ENCODE data around the gene TNNC2. TPM values are rescaled to one million over a fixed set of nuclear protein-coding genes. Genes with fewer than 3 reads are reported as not detected.
A peak's percentile ranks its signal among the peaks of the same experiment; 100 is the strongest.

Gene TNNC2
- total and polyA plus RNA-seq, 2 of the 13 experiments (the other 11 are each of a cell fraction or from before 2014, with no cell fraction given), result 1.8 to 4.7 TPM

DNA sequence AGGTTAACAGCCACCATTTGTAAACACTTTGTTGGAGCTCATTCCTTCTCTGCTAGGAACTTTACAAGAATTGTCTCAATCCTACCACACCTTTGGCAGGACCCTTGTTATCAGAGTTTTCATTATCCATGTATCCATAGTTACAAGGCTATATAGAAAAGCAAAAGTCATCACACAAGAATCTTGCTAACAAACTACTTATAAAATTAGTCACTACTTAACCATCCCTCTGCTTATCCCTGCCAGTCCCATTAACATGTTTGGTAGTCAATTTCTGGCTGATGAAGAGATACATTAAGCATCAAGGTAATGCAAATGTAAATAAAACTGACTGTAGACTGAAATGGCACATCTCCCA lies 40.7 kb upstream of the TNNC2 start:
- H3K9me3 ChIP-seq (ENCODE audit: low read length), result no peaks in the 10 kb centered on the region
- TF ChIP-seq THAP11 (CRISPR knock-in tag; IDR thresholded peaks at IDR 0.05) (peak; percentile 7; the same call in 1 of the 2 replicates), SRSF1 (optimal IDR thresholded peaks at IDR 0.05; ENCODE audit: low read depth, low read length) (no peak), KAT7 (CRISPR knock-in tag; IDR thresholded peaks at IDR 0.05; ENCODE audit: borderline replicate concordance) (0 out of 2 replicates have a peak, but pooled peaks have one; percentile 5), CREB1 (IDR thresholded peaks at IDR 0.05) (no peak), CREB1 (CRISPR knock-in tag; IDR thresholded peaks at IDR 0.05) (0 out of 2 replicates have a peak, but pooled peaks have one; percentile 13), HOXA7 (CRISPR knock-in tag; IDR thresholded peaks at IDR 0.05) (no peak), HDAC1 (CRISPR knock-in tag; IDR thresholded peaks at IDR 0.05) (no peak), ZNF17 (CRISPR knock-in tag; IDR thresholded peaks at IDR 0.05) (no peak)
- TF ChIP-seq, protein P1, sequence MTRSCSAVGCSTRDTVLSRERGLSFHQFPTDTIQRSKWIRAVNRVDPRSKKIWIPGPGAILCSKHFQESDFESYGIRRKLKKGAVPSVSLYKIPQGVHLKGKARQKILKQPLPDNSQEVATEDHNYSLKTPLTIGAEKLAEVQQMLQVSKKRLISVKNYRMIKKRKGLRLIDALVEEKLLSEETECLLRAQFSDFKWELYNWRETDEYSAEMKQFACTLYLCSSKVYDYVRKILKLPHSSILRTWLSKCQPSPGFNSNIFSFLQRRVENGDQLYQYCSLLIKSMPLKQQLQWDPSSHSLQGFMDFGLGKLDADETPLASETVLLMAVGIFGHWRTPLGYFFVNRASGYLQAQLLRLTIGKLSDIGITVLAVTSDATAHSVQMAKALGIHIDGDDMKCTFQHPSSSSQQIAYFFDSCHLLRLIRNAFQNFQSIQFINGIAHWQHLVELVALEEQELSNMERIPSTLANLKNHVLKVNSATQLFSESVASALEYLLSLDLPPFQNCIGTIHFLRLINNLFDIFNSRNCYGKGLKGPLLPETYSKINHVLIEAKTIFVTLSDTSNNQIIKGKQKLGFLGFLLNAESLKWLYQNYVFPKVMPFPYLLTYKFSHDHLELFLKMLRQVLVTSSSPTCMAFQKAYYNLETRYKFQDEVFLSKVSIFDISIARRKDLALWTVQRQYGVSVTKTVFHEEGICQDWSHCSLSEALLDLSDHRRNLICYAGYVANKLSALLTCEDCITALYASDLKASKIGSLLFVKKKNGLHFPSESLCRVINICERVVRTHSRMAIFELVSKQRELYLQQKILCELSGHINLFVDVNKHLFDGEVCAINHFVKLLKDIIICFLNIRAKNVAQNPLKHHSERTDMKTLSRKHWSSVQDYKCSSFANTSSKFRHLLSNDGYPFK (CRISPR knock-in tag; IDR thresholded peaks at IDR 0.05; ENCODE audit: borderline replicate concordance), result no peak
- TF ChIP-seq, protein P2, sequence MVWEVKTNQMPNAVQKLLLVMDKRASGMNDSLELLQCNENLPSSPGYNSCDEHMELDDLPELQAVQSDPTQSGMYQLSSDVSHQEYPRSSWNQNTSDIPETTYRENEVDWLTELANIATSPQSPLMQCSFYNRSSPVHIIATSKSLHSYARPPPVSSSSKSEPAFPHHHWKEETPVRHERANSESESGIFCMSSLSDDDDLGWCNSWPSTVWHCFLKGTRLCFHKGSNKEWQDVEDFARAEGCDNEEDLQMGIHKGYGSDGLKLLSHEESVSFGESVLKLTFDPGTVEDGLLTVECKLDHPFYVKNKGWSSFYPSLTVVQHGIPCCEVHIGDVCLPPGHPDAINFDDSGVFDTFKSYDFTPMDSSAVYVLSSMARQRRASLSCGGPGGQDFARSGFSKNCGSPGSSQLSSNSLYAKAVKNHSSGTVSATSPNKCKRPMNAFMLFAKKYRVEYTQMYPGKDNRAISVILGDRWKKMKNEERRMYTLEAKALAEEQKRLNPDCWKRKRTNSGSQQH (CRISPR knock-in tag; IDR thresholded peaks at IDR 0.05; ENCODE audit: low read depth), result no peak
- TF ChIP-seq, protein P3, sequence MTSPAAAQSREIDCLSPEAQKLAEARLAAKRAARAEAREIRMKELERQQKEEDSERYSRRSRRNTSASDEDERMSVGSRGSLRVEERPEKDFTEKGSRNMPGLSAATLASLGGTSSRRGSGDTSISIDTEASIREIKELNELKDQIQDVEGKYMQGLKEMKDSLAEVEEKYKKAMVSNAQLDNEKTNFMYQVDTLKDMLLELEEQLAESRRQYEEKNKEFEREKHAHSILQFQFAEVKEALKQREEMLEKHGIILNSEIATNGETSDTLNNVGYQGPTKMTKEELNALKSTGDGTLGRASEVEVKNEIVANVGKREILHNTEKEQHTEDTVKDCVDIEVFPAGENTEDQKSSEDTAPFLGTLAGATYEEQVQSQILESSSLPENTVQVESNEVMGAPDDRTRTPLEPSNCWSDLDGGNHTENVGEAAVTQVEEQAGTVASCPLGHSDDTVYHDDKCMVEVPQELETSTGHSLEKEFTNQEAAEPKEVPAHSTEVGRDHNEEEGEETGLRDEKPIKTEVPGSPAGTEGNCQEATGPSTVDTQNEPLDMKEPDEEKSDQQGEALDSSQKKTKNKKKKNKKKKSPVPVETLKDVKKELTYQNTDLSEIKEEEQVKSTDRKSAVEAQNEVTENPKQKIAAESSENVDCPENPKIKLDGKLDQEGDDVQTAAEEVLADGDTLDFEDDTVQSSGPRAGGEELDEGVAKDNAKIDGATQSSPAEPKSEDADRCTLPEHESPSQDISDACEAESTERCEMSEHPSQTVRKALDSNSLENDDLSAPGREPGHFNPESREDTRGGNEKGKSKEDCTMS (CRISPR knock-in tag; conservative IDR thresholded peaks at IDR 0.05), result no peak
- TF ChIP-seq, protein P4, sequence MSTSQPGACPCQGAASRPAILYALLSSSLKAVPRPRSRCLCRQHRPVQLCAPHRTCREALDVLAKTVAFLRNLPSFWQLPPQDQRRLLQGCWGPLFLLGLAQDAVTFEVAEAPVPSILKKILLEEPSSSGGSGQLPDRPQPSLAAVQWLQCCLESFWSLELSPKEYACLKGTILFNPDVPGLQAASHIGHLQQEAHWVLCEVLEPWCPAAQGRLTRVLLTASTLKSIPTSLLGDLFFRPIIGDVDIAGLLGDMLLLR (CRISPR knock-in tag; IDR thresholded peaks at IDR 0.05), result no peak
- no peaks in the 10 kb centered on the region for H4K20me1 ChIP-seq (ENCODE audit: insufficient read depth, low read length)
- peak overlapping the region; percentile 24 for H3K27ac ChIP-seq (ENCODE audit: extremely low read length, insufficient read depth, low read length)
- ATAC-seq, result no peak
- no peaks in the 10 kb centered on the region for H3K79me2 ChIP-seq (ENCODE audit: insufficient read depth, low read length)
- H3K36me3 ChIP-seq (replicated peaks in 1 of 2; ENCODE audit: control insufficient read depth in 1 of 2, insufficient read depth in 2 of 2, low read length in 2 of 2), result no peaks in the 10 kb centered on the region
- no peak overlapping the region for H3K4me2 ChIP-seq (ENCODE audit: low read depth, low read length)
- no peak for FAIRE-seq
- H3K4me1 ChIP-seq (ENCODE audit: insufficient read depth, low read length), result peaks cover 67% of the 10 kb centered on the region
- ChIA-PET CTCF (ENCODE audit: low intra/inter-chr PET ratio, low total read pairs) (no interaction called here), POLR2A (interaction anchor here (1.9 to 4.4 kb wide), 2 partner anchors 14 to 23 kb away, joined by 5 to 24 read pairs; partner anchors contain the start of genes CTSA, NEURL2 and ZSWIM1)
- H2AFZ ChIP-seq (ENCODE audit: low read length), result no peak overlapping the region
- H3K27me3 ChIP-seq (ENCODE audit: control insufficient read depth in 1 of 2, insufficient read depth in 2 of 2, low read length in 2 of 2), result no peaks in the 10 kb centered on the region
- H3K9ac ChIP-seq (ENCODE audit: insufficient read depth, low read depth, low read length), result no peak overlapping the region
- intact Hi-C loops (cut with micrococcal nuclease; ENCODE audit: unreplicated experiment) (no loop called here), in situ Hi-C loops (cut with HindIII; ENCODE audit: extremely low pct_ligation_motif_present, low pct_unique_long_range_greater_than_20kb) (no loop called here)
- BruUV-seq (replicated peaks), result no TSS peak
- no peak for DNase-seq (ENCODE audit: low spot score)
- H3K4me3 ChIP-seq (replicated peaks in 1 of 3; ENCODE audit: insufficient read depth in 1 of 3, low read depth in 2 of 3, low read length in 3 of 3), result no peak overlapping the region
